Measurements from ENCODE around the gene CCNQ.
"Not testable (repeated sequence)": the region's sequence is repeated elsewhere in the genome, so short reads cannot be mapped to it uniquely, and the experiment has no call there.

Gene CCNQ

DNA sequence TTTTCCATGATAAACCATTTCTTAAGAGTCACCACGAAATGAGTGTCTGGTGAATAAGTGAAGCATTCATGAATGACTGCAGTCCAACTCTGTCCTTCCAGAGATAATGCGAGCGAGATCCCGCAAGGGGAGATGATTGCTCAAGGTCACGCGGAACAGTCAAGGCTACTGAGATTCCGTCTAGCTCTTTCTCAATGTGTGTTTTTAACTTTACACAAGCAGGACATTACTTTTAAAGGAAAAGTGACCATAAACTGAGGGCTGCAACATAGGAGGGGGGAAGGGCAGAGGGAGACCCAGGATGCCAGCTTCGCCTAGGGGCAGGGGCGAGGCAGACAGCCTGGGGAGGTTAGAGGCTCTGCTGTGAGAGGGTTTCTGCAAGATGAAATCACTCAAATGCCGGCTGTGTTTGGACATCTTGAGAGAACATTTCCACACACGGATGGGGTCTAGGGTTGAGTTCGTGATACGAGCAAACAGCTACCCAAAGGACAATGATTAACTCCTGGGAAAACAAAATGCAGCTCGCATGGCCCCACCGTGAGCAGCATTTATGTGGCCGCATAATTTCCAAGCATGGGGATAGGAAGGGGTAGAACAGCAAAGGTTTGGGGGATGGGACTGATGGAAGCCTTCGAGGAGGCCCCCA, 23.8 kb upstream of the CCNQ start:
- DNase-seq = no peak

GRCh38 chrX:153621949-153622598, 23.1 kb upstream of the CCNQ start:
- DNase-seq = no peak

GRCh38 chrX:153620576-153620975, 21.6 kb upstream of the CCNQ start:
- no peak for DNase-seq

DNA sequence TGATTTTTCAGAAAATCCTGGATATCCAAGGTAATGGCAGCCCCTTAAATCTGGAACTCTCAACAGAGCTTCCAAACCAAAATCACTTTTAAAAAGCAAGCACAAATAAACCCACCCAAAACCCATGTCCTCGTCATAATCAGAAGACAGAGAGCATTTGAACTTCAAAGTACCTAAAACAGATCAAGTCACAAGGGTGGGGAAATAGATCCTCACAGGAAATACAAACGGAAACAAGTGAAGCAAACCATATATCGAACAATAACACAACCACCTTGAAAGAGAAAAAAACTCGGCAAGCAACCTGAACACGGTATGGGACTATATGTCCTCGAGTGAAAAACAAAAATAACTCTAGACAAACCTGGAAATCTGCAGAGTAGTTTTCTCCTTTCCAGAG, 15.9 kb upstream of the CCNQ start:
- peak in 2 of 6 experiments; percentile 10 to 15 for DNase-seq

GRCh38 chrX:153612413-153612812, 13.5 kb upstream of the CCNQ start:
- no peak for DNase-seq

DNA sequence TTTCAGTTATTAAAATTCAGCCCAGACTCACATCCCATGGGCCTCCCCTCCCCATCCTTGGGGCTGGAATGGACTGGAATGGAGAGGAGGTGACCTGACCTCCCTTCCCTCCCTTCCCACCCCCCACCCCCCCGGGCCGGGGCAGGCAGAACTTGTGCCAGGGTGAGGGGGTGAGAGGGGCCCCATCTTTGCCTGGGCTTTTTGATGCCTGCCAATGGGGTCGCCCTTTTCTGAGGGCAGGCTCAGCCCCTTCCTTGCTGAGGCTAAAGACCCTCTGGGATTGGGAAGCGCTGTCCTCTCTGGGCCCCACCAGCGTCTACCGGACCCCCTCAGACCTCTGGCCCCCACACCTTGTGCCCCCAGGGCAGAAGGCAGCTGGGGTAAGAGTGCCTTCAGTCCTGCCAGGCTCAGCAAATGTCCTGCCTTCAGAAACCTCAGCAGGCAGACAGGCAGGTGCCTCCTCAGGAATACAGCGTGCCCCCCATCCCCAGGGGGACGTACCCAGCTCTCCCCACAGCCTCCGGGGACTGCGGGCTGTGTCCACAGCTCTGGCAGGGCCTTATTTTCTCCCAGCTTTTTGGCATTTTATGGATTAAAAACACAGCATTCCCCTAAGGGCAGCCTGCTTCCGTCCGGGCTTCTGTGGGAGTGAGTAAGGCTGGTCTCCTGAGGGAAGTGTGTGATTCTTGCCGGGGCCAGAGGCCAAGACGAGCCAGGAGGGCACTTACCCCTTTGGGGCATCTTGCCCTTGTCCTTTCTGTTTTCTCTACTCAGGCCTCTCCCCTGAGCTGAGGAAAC, 12.6 kb upstream of the CCNQ start:
- no peak for DNase-seq

DNA sequence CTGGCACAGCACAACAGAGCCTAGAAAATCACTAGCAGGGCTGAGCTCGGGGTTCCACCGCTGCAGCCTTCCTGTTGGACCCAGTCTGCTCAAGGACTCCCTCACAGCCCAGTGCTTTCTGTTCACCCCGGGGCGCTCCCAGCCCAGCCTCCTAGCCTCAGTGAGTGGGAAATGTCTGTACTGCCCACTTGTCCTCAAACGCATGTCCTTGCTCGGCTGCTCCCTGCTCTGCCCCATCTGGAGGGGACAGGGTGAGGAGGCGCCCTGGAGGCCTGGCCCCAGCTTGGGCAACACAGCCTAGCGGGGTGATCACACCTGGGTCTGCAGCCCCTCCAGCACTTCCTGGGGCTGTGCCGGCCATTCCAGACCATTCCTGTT, 11.9 kb upstream of the CCNQ start:
- DNase-seq = no peak

DNA sequence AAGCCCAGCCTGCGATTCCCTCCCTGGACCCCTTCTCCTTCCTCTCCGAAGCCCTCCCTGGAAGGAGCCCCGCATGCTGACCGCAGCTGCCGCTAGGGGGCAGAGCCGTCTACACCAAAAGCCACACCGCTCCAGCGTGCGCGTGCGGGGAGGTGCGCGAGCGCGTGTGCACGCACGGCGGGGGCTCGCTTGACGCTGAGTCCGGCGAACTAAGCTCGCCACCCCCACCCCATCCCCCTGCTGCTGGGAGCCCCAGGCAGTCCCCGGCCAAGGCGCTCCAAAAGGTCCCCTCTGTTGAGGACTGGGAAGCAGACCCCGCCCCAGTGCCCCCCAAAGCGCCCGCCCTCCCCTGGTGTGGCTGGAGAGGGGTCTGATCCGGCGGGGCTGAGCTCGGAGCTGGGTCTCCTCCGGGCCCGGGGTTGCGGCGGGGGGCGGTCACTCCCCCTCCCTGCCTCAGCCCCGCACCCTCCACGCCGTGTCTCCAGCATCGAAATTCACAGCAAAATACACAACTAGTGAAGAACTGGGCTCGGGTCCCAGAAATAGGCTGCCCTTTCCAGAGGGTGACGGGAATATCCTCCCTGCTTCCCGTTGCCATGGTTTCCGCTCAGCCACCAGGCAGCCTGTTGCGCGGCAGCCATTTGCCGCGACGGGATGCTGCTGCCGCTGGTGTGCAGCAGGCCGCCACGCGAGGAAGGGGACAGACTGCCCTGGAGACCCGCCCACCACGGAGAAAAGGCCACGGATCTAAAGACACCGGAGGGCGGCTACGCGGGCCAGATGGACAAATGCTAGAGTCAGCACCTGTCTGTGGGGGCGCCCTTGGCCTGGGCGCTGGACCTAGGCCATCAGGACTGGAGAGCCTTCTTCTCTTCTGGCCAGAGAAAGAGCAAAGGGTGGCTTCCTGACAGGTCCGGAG, 11.2 kb upstream of the CCNQ start:
- DNase-seq = peak; percentile 42 to 76 (median 66)

DNA sequence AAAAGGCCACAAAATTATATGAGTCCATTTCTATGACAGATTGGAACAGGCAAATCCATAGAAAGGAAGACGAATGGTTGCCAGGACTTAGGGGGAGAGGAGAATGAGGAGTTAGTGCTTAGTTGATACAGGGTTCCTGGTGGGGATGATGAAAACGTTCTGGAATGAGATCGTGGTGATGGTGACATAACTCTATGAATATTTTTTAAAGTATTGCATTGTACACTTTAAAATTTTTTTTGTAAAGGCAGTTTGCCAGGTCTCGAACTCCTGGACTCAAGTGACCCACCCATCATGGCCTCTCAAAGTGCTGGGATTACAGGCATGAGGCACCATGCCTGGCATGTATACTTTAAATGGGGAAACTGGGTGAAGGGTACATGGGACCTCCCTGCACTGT, 9.9 kb upstream of the CCNQ start:
- DNase-seq = no peak

DNA sequence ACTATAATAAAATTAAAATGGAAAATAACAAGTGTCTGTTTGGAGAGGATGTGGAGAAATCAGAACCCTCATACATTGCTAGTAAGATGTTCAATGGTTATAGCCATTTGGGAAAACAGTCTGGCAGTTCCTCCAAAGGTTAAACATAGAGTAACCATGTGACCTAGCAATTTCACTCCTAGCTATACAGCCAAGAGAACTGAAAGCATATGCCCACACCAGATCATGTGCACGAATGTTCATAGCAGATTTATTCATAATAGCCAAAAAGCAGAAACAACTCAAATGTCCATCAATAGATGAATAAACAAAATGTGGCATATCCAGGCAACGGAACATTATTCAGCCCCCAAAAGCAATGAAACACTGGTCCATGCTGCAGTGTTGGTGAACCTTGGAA, 9.4 kb upstream of the CCNQ start:
- DNase-seq = no peak

DNA sequence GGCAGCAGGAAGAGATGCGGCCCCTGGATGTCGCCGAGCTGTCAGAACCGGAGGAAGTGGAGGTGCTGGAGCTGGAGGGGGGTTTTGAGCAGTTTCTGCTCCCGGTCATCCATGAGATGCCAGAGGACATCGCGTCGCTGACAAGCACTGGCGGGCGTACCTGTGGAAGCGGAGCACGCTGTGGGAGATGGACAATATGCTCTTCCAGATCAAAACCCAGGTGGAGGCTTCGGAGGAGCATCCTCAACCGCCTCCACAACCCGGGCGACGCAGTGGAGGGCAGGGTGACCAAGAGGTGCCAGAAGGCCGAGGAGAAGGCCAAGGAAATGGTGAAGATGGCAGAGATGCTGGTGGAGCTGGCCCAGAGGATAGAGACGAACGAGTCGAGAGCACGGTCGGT, 7.6 kb upstream of the CCNQ start:
- DNase-seq = no peak

DNA sequence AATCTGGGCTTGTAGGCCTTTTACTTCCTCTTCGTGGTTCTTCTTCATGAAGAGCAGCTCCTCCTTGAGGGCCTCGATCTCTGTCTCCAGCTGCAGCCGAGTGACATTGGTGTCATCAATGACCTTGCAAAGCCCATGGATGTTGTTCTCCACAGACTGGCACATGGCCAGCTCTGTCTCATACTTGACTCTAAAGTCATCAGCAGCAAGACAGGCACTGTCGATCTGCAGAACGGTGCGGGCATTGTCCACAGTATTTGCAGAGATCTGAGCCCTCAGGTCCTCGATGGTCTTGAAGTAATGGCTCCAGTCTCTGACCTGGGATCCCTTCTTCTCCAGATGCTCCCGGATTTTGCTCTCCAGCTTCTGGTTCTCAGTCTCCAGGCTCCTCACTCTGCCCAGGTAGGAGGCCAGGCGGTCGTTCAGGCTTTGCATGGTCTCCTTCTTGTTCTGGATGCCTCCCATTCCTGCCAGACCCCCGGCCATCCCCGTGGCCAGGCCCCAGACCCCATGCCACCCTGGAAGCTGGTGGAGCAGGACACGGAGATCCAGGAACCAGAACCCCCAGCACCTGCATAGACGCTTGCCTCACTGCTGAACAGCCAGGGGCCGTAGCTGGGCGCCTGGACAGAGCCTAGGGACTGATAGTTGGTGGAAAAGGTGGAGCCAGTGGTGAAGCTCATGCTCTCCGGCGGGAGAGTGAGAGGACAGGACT, 5.9 kb upstream of the CCNQ start:
- DNase-seq = not testable (repeated sequence)

DNA sequence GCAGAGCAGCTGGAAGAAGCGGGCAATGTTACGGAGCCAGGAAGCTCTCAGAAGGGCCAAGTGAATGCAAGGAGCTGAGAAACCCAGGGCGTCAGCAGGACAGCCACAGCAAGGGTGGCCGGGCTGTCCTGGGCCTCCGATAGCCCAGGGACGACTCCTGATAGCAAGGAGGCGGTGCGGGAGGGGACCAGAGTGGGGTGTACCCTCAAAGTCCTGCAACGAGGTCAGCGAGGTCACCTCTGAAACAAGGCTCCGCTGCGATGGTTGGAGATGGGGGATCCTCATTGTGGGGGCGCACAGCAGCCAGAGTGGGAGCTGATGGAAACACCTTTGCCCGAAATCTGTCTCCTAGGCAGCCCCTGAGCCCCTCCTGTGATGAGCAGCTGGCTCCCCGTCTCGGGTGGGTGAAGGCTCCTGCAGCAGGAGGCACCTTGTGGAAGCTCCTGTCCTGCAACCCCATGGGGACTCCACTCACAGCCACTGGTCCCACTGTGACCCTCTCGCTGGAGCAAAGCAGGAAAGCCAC, 4.3 kb upstream of the CCNQ start:
- no peak for DNase-seq

DNA sequence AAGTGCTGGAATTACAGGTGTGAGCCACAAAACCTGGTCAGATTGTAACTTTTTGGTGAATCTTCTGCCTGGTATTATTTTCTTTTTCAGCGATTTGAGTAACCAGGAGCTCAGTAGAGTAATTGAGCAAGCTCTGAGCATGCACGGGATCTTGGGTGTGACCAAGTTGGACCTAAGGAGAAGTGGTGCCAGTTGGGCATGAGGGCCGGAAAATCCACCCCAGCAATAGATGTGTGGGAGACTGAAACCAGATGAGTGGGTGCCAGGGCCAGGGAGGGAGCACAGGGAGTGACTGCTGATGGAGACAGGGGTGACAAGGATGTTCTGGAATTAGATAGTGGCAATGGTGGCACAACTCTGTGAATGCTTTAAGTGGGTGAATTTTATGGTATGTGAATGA, 3.7 kb upstream of the CCNQ start:
- no peak for DNase-seq

GRCh38 chrX:153601511-153602110, 2.7 kb upstream of the CCNQ start:
- DNase-seq = no peak

DNA sequence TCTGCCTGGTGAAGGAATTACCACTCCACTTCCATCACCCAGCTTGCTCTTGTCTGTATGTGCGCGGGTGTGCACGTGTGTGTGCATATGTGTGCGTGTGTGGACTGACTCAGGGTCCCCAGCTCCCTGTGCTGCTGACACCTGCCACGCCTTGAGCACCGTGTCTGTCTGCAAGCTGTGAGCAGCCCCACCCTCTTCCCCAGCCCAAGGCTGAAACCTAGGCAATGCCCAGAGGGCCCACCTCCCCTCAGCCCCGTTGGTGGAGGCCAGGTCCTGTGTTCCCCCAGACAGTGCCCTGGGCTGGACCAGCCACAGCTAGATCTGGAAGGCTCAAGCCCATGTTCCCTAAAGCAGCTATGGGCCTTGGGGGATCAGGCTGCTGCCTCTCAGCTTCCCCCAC, 2.0 kb upstream of the CCNQ start:
- DNase-seq = no peak

- DNase-seq = no peak
Measured at GRCh38 chrX:153600032-153600373, 1.1 kb upstream of the CCNQ start.

GRCh38 chrX:153599192-153600031, 473 bp upstream of the CCNQ start:
- peak; percentile 59 to 85 (median 78) for DNase-seq

DNA sequence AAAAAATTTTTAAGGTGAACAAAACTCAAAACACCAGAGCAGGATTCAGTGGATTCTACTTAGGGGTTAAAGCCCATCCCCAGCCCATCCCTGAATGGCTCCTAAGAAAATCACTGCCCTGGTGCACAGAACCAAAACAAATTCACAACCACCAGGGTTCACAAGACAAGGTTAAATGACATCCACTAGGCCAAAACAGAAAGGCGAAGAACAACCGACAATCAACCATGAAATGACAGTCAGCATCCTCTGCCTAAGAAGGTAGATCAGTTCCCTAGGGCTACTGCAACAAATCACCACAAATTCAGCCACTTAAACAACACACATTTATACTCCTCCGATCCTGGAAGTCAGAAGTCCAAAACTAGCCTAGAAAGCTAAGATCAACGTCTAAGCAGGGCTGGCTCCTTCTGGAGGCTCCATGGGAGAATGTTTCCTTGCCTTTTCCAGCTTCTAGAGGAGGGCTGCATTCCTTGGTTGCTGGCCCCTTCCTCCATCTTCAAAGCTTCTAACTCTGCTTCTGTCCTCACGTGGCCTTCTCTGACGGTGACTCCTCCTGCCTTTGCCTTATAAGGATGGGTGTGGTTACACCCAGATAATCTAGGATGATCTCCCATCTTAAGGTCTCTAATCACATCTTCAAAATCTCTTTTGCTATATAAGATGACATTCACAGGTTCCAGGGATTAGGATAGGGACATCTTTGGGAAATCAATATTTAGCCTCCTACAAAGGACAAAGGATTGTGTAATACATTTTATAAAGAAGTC, 1.8 kb downstream of the CCNQ start:
- DNase-seq = no peak
